ENCODE data around the gene C11orf58. TPM values are rescaled to one million over a fixed set of nuclear protein-coding genes. Genes with fewer than 3 reads are reported as not detected.

The C11orf58 gene
- total and polyA plus RNA-seq, 2 donors (not counting 1 experiment from before 2014, with no cell fraction given): 28.8 to 125 TPM

DNA sequence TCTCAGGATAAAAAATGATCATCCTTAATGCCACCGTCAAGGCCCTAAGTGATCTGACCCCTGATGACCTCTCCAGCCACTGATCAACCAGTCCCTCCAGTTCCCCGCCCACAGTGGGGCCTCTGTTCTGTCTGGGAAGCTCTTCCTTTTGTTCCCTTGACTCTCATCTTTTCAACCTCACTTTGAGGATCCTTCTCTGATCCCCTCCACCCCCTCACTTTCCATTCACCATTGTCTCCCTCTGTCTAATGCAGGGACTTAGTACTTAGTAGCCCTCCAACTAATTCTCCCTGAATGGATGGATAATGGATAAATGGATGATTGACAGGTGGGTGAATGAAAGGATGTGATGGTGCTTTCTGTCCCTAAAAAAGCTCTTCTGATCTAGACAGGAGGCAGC is 45.6 kb downstream of the C11orf58 start:
- Mint-ChIP-seq H3K27ac (no peak overlapping the region), H3K9me3 (ENCODE audit: insufficient read depth) (no peaks in the 10 kb centered on the region), H3K27me3 (no peaks in the 10 kb centered on the region), H3K4me3 (no peak overlapping the region), H3K4me1 (no peaks in the 10 kb centered on the region)
- H3K9ac ChIP-seq (ENCODE audit: low read length): no peak overlapping the region
- no peak overlapping the region for H3K4me3 ChIP-seq (ENCODE audit: control extremely low read depth in 1 of 5, extremely low read depth in 1 of 5, insufficient read depth in 1 of 5, low read depth in 2 of 5, low read length in 4 of 5)
- H3K9me3 ChIP-seq (ENCODE audit: control extremely low read depth in 1 of 3, control insufficient read depth in 2 of 3, insufficient read depth in 1 of 3, low read length in 2 of 3): no peaks in the 10 kb centered on the region
- H3K79me2 ChIP-seq (ENCODE audit: control insufficient read depth, insufficient read depth, low read length): no peaks in the 10 kb centered on the region
- no peaks in the 10 kb centered on the region for H3K27me3 ChIP-seq (replicated peaks in 1 of 4; ENCODE audit: control extremely low read depth in 1 of 4, control insufficient read depth in 3 of 4, insufficient read depth in 4 of 4, low read length in 3 of 4)
- intact Hi-C loops (cut with micrococcal nuclease): no loop called here
- ATAC-seq (ENCODE audit: low read depth) (no peak), DNase-seq (no peak)
- ChIA-PET CTCF (interaction anchor here (0.8 to 6.1 kb wide), 7 partner anchors 9 to 279 kb away, joined by 3 to 41 read pairs (median 4); no protein-coding TSS in a partner anchor), POLR2A (no interaction called here)
- TF ChIP-seq CTCF (IDR thresholded peaks at IDR 0.05) (no peak), EZH2 (IDR thresholded peaks at IDR 0.05; ENCODE audit: borderline replicate concordance, insufficient read depth, low read depth, low read length, poor library complexity, severe bottlenecking) (no peak)
- no peak overlapping the region for H3K4me2 ChIP-seq (replicated peaks; ENCODE audit: low read depth, low read length, poor library complexity, severe bottlenecking)
- no peak overlapping the region for H2AFZ ChIP-seq (ENCODE audit: insufficient read depth, low read depth, low read length, poor library complexity, severe bottlenecking)
- H4K20me1 ChIP-seq (ENCODE audit: control insufficient read depth, insufficient read depth, low read length, poor library complexity, severe bottlenecking): no peaks in the 10 kb centered on the region
- H3K4me1 ChIP-seq (ENCODE audit: control insufficient read depth in 2 of 2, insufficient read depth in 2 of 2, low read length in 2 of 2): no peaks in the 10 kb centered on the region
- no peak overlapping the region for H3K27ac ChIP-seq (ENCODE audit: low read length in 2 of 2)
- H3K36me3 ChIP-seq (replicated peaks in 1 of 2; ENCODE audit: control extremely low read depth in 1 of 2, control insufficient read depth in 1 of 2, extremely low read depth in 1 of 2, insufficient read depth in 2 of 2, low read length in 1 of 2): no peaks in the 10 kb centered on the region
- WGBS (ENCODE audit: insufficient coverage): 100% methylated on average over 2 of the region's 2 CpGs

DNA sequence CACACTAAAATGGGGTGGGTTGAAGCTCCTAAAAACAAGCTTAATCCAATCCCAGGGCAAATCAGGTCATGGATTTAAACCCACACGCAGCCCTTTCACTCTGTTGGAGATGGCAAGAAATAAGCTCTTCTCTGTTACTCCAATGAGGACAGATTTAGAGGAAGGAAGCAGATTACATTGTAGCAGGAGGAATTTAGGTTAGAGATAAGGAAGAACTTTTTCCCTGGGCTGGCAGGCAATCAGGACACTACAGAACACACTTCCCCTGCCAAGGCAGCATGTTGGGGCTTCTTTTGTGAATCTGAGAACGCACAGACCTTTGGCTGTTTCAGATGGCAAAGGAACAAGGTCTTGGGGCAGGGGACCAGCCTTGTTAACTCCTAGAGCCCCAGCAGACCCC is 46.2 kb downstream of the C11orf58 start:
- H3K4me3 ChIP-seq (ENCODE audit: control extremely low read depth in 1 of 5, extremely low read depth in 1 of 5, insufficient read depth in 1 of 5, low read depth in 2 of 5, low read length in 4 of 5): no peak overlapping the region
- CTCF ChIA-PET: interaction anchor here (0.8 to 6.1 kb wide), 7 partner anchors 8 to 279 kb away, joined by 3 to 41 read pairs (median 5); no protein-coding TSS in a partner anchor
- POLR2A ChIA-PET: no interaction called here
- no peaks in the 10 kb centered on the region for H3K9me3 ChIP-seq (ENCODE audit: control extremely low read depth in 1 of 3, control insufficient read depth in 2 of 3, insufficient read depth in 1 of 3, low read length in 2 of 3)
- H3K36me3 ChIP-seq (replicated peaks in 1 of 2; ENCODE audit: control extremely low read depth in 1 of 2, control insufficient read depth in 1 of 2, extremely low read depth in 1 of 2, insufficient read depth in 2 of 2, low read length in 1 of 2): no peaks in the 10 kb centered on the region
- no peaks in the 10 kb centered on the region for H3K4me1 ChIP-seq (ENCODE audit: control insufficient read depth in 2 of 2, insufficient read depth in 2 of 2, low read length in 2 of 2)
- Mint-ChIP-seq H3K27ac (no peak overlapping the region), H3K9me3 (ENCODE audit: insufficient read depth) (no peaks in the 10 kb centered on the region), H3K4me1 (no peaks in the 10 kb centered on the region), H3K27me3 (no peaks in the 10 kb centered on the region), H3K4me3 (no peak overlapping the region)
- DNase-seq (no peak), ATAC-seq (ENCODE audit: low read depth) (no peak)
- H3K27ac ChIP-seq (ENCODE audit: low read length in 2 of 2): no peak overlapping the region
- WGBS (ENCODE audit: insufficient coverage): 80% methylated on average over 1 of the region's 2 CpGs
- H3K9ac ChIP-seq (ENCODE audit: low read length): no peak overlapping the region
- H3K27me3 ChIP-seq (replicated peaks in 1 of 4; ENCODE audit: control extremely low read depth in 1 of 4, control insufficient read depth in 3 of 4, insufficient read depth in 4 of 4, low read length in 3 of 4): no peaks in the 10 kb centered on the region
- H3K79me2 ChIP-seq (ENCODE audit: control insufficient read depth, insufficient read depth, low read length): no peaks in the 10 kb centered on the region
- TF ChIP-seq CTCF (IDR thresholded peaks at IDR 0.05) (no peak), EZH2 (IDR thresholded peaks at IDR 0.05; ENCODE audit: borderline replicate concordance, insufficient read depth, low read depth, low read length, poor library complexity, severe bottlenecking) (no peak)
- intact Hi-C loops (cut with micrococcal nuclease): loop anchor here (1.0 kb wide), 1 partner anchor 279 kb away; no protein-coding TSS in a partner anchor
- H4K20me1 ChIP-seq (ENCODE audit: control insufficient read depth, insufficient read depth, low read length, poor library complexity, severe bottlenecking): no peaks in the 10 kb centered on the region
- H3K4me2 ChIP-seq (replicated peaks; ENCODE audit: low read depth, low read length, poor library complexity, severe bottlenecking): no peak overlapping the region
- H2AFZ ChIP-seq (ENCODE audit: insufficient read depth, low read depth, low read length, poor library complexity, severe bottlenecking): no peak overlapping the region
